ENCODE measurements around the gene PSMB11.
"Not testable (repeated sequence)": the region's sequence is repeated elsewhere in the genome, so short reads cannot be mapped to it uniquely, and the experiment has no call there.

PSMB11 gene, protein sequence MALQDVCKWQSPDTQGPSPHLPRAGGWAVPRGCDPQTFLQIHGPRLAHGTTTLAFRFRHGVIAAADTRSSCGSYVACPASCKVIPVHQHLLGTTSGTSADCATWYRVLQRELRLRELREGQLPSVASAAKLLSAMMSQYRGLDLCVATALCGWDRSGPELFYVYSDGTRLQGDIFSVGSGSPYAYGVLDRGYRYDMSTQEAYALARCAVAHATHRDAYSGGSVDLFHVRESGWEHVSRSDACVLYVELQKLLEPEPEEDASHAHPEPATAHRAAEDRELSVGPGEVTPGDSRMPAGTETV

DNA sequence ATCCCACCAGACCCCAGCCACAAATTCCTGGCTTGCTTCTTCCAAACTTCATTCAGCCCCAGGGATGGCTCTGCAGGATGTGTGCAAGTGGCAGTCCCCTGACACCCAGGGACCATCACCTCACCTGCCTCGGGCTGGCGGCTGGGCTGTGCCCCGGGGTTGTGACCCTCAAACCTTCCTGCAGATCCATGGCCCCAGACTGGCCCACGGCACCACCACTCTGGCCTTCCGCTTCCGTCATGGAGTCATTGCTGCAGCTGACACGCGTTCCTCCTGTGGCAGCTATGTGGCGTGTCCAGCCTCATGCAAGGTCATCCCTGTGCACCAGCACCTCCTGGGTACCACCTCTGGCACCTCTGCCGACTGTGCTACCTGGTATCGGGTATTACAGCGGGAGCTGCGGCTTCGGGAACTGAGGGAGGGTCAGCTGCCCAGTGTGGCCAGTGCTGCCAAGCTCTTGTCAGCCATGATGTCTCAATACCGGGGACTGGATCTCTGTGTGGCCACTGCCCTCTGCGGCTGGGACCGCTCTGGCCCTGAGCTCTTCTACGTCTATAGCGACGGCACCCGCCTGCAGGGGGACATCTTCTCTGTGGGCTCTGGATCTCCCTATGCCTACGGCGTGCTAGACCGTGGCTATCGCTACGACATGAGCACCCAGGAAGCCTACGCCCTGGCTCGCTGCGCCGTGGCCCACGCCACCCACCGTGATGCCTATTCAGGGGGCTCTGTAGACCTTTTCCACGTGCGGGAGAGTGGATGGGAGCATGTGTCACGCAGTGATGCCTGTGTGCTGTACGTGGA is at the start of gene PSMB11:
TSS of gene PSMB11 (plus strand) at position 51 of the 804 bp plus-strand sequence. CDS start at position 65, 14 bp downstream.
- no peak for DNase-seq

DNA sequence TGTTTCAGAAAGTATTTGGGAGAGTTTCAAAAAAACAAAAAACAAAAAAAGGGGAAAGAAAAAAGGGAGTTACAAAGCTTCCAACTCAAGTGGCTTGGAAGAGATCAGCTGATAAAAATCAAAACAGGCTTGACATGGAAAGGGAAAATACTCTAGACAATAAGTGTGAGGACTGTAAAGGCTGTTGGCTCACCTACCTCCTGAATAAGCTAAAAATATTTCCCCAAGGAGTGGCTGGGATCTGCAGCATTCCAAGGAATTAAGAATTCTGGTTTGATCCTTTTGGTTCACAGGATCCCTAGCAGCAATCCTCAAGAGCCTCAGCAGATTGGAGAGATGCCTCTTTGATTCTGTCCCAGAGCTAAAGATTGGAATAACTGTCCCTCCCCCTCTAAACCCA is 48.5 kb upstream of the PSMB11 start:
- no peak for DNase-seq

DNA sequence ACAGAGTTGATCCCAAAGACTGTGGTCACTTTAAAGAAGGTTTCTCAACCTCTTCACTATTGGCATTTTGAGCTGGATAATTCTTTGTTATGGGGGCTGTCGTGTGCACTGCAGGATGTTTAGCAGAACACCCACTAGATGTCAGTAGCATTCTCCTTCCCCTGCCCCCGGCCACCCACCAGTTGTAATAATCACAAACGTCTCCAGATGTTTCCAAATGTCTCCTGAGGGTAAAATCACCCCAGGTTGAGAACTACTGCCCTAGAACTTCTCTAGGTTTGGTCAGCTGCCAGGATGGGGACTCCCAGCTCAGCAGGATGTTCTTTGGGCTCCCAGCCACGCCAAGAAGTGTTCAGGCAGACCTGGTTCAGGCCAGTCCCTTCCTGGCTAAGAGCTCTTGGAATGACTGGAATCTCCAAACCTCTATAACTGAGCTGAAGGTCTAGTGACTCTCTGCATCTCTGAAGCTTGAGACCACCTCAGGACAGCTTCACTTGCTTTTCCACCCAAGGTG is 47.2 kb upstream of the PSMB11 start:
- DNase-seq: no peak

DNA sequence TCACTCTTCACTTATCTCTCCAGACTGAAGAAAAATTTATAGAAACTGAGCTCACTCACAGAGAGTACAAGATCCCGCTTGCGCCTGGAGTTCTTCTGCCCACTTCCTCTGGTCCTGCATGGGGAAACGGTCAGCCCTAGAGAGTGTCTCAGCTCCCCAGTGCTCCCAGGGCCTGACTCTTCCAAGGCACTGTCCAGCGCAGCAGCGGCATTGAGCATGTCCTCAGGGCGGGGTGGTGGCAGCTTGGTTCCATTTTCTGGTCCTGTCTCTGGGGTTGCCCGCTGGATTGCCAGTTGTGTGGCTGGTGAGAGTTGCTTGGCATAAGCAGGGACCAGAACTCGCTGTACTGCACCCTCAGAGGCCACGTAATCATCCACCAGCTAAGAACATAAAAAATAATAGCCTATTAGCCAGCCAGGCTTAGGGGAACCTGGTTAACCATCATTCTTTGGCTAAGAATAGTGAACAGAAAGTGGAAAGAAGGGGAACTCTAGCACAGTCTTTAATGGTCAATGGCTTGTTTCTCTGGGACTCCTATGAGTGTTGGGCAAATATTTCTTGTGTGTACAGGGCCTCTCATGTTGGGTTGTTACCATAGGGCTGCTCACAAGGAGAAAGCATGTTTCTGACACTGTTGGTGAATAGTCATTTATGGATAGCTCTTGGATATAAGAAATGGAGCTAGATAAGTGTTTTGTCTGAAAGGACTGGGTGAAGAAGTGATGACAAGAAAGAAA is 46.0 kb upstream of the PSMB11 start:
- no peak for DNase-seq

DNA sequence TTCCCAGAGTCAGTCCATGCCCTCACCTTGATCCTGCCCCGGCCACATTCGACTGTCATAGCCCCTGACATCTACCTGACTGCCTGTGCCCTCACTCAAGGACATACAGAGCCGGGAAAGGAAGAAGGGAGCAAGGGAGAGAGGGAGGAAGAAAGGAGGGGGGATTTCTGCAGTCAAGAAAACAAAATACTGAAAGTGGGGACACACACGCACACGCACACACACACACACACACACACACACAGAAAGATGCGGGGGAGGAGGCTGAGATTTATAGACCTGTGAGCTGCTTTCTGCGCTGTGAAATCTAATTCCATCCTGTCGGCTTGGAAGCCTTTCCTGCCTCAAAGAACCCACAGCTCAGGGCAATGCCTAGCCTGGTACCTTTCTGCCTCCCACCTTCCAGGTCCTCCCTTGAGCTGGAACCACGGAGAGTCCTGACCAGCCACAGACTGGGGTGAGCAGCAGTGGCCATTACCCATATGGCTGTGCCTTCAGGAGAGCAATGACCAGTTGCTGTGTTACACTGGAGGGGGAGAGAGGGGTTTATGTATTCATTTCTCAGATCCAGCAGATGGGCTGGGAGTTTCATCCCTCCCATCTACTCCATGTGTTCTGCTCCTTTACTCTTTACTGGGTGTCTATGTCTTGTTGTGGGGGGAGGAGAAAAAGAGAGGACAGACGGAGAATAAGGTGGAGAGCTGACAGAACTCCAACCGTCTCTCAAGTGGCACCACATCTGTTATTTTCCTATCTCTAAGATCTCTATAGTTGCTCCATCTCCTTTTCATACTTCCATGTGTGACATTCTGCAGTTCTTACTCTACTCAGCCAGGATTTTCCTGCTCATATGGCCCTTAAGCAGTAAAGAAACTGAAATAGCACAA is 45.0 kb upstream of the PSMB11 start:
- DNase-seq: no peak

DNA sequence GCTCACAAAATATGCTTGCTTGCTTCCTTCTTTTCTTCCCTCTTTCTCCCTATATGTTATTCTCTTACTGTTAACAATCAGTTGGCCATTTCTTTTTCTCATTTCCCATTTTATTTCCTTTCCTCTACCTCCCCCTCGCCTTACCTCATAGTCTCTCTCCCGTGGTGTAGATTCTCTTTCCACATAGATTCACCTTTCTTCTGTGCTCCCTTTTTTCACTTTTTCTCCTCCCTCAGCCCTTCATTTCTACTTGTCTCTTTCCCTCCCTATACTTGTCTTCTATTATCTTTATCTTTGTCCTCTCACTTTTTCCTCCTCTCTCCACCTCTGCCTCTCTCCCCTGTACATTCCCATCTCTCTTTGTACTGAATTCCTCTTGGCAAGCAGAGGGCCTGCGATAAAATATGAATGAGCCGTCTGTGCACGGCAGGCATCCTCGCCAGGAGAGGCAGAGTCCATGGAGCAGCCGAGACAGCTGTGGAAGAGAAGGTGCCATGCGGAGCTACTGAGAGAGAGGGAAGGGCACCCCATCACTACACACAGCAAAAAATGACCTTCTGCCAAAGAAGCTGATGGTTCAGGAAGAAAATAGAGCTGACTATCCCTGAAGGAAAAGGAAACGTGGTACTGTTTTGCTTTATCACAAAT is 44.2 kb upstream of the PSMB11 start:
- no peak for DNase-seq

DNA sequence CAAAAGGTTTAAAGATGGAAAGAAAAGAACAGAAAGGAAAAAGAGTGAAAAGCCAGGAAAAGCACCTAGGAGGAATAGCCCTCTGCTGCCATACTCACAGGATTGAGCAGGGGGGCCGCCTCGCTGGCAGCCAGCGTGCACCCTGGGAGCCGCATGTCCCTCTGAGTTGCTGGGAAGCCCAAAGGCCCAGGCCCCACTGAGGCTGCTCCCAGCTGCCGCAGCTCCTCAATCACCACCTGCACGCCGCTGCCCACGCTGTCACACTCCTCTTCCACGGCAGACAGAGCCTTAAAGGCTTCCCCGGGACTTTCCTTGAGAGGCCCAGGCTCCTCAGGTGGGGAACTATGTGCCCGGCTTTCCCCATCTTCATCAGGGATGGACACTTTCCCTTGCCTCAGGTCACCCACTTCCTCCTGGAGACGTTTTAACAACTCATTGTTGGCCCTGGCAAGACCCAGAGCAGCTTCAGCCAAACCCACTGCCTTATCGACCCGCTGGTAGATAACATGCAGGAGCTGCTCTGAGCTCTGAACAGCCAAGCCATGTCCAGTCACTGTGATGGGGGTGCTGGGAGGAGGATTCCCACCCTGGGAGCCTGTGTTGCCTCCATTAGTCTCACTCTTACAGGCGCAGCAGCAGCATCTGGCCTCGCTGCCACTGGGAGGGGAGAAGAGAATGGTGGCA is 43.5 kb upstream of the PSMB11 start:
- no peak for DNase-seq

DNA sequence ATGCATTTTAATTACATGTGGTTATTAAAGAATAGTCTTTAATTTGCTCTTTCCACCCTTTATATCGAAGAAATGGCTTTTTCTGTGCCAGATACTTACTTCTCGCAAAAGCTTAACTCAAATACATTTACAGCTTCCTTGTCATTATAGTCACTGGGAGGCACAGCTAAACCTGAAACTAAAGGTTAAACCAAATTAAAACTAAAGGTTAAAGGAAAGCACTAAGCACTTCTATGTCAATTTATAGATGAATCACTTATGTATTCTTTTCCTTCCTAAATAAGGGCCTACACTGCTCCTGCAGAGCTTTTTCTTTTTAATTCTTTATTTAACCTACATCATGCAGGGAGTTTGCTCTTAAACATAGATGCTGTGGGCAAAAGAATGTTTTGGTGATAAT is 41.2 kb upstream of the PSMB11 start:
- no peak for DNase-seq

DNA sequence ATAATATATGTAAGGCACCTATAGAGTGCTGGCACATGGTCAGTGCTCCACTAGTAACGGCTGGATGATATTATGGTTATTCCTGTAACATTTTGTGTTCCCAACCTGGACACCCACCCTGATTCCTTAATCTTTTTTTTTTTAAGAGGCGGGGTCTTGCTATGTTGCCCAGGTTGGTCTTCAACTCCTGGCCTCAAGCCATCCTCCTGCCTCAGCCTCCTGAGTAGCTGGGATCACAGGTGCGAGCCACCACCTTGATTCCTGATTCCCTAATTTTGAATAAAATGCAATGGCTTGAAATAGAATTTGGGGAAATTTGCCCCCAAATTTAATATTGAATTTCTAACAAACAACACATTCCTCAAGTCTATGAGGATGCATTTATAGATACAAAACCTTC is 39.4 kb upstream of the PSMB11 start:
- no peak for DNase-seq

DNA sequence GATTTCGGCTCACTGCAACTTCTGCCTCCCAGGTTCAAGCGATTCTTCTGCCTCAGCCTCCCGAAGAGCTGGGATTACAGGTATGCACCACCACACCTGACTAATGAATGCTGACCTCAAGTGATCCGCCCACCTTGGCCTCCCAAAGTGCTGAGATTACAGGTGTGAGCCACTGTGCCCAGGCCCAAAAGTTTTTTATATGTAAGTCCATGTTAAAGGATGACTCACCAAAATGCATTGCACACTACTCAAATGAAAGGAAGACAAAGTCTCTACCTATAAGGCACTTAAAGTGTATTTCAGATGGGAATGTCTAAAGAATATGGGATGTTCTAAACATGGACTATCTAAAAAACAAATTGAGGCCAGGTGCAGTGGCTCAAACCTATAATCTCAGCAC is 37.7 kb upstream of the PSMB11 start:
- DNase-seq: not testable (repeated sequence)

DNA sequence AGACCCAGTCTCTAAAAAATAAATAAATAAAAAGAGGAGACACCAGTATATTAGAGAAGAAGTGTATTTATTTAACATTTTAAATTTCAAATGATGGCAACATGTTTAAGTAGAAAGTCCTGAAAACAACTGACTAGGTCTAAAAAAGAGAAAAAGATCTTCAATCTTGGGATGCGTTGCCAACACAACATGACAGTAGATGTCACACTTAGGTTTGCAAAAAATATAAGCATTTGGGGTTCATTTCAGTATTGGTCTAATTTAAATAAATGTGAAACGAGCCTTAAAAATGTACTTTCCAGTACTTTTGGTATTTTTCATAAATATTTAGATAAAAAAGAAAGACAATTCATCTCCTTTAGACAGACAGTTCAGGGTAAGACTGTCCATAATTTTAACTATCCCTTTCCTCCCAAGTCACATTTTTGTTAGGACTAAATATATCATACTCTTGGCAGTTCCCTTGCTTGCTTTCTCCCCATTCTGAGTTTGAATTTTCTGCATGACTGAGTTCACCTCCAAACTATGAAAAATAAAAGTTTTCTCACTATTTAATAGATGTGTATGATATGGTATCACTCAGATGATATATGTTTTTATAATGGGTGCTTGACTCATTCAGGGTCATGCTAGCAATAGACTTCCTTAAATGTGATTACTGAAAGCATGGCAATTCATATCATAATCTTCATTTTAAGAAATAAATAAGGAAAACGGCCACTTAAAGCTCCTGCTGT is 36.4 kb upstream of the PSMB11 start:
- DNase-seq: no peak

DNA sequence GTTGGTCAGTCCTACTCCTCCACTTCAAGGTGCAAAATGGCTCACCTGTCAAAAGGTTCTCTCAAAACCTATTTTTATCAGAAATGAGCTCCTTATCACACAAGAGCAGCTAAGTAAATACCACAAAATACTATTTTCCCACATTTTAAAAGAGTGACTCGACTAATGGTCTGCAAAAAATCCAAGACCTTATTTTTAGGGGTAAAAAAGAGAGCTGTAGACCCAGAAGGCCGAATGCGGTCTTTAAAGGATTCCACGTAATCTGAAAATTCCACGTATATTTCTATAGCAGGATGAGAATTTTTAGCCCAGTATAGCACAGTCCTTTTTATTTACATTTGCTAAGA is 35.9 kb upstream of the PSMB11 start:
- DNase-seq: no peak

DNA sequence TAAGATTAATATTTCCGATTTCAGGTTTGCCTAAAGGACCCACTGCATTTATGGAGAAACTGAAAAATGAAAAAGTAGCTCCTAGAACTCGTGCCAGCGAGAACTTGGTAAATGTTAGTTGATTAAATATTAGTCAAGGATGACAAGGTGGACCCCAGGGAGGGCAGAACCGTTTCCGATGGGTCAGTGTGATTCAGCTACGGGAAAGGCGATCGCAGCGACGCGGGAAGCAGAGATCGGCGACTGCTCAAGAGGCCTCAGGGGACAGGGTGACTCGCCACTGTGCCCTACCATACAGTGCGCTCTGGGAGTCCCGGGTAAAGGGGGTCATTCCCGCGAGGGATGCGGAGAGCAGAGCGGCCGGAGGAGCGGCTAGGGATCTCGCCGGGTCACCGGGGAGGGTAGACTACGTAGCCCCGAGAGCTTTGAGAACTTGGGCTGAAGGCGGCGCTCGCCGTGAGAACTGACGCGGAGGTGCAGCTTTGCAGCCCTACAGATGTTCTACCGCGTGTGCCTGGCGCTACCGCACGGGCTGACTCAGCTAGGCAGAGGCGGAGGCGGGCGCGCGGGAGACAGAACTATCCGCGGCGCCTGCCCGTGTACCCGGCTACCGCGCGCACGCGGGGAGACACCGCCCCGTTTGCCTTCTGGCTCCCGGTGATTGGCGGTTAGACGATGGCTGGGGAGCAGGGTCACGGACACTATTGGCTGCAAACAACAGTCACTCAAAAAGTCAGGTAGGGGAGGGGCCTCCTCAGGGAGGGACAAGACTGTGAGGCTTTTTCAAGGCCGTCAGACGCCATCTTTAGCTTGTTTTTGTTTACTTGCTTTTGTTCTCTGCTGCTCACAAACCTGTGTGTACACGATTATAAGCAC is 35.2 kb upstream of the PSMB11 start:
- DNase-seq: peak; percentile 93 to 95

DNA sequence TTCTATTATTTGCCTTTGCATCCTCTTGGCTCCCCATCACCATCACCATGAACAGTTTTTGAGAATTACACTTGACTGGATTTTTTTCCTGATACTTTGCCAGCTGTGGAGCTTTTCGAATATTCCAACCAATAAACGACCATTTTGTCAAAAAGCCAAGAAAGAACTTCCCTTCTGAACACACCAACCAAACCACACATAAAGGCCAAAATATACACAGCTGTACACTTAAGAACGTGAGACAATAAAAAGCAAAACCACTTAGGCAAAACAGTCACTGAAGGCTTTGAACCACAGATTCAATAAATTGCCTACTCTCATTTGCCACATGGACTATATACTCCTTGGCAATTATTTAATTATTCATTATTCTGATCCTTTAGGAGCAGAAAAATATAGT is 33.2 kb upstream of the PSMB11 start:
- DNase-seq: no peak

DNA sequence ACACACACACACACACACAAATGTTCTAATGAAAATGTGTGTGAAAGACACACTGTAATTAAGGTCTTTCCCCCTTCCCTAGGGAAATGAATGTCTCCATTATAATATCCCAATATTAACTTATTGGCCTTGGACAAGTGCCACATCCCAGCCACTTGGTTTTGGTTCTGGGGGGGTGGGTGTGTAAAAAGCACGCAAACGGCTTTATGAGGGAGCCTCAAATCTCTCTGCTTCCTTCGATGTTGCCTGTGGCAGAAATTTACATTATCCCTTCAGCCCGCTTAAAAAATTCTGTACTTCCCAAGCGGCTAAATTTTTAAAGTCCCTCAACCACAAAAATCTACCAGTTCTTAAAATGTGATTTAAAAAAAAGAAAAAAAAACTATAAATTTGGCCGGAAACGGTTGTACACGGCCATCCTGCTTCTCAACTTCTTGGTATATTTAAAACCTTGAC is 32.5 kb upstream of the PSMB11 start:
- DNase-seq: no peak

DNA sequence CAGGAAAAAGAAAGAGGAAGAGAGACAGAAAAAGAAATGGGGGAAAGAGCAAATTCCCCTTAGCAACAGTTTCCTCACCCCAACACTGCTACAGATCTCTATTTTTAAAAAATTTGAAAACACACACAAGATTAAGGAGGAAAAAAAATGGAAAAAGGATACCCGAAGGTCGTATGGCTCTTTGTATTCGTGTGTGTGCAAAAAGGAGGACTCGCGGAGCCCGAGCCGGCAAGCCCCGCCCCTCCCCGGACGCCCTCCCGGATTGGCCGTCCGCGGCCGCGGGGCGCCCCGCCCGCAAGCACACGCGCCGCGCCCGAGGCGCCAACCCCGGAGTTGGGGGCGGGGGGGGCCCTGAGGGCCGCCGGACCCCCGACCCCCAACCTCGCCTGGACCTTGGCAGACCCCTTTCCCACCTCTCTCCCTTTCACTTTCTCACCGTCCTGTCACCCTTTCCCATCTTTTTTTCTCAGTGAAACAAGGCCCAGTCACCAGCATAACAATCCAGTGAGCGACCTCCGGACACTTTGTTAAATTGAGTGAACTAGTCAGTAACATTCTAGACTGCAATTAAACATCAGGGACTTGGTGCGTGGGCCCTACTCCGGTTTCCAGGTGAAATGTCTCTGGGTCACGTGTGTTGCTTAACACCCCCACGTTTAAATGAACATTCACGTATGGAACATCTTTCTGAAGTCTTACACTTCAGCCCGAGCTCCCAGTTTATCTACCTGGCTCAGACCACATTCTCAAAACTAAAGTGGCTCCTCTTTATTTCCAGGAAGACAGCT is 31.9 kb upstream of the PSMB11 start, which contains the start of gene C14orf93:
TSS of gene C14orf93 (minus strand) at position 205 of the 788 bp plus-strand sequence. CDS start 11,120 bp downstream, outside the sequence.
- peak; percentile 75 to 78 for DNase-seq

DNA sequence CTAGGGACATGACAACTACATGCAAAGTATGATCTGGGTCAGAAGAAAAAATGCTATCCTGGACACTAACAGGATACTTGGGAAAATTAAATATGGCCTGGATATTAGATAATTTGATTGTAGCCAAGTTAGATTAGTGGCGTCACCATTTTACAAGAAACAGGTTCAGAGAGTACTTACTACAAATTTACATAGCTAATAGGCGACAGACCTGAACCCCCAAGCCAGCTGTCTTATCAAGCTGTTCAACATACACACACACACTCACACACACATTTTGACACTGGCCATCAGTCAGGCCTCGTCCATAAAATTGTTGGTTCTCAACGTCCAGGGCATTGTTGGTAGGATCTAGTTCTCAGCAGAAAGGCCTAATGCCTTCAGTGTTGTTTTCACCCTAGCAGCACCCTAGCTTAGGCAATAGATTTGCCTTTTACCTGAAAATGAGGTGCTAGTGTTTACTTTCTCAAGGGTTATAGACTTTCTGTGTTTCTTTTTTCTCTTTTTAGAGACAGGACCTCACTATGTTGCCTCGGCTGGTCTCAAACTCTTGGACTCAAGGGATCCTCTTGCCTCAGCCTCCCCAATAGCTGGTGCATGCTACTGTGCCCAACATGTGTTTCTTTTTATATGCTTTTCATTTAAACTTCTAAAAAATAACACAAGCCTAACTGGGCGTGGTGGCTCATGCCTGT is 28.8 kb upstream of the PSMB11 start:
- no peak for DNase-seq

DNA sequence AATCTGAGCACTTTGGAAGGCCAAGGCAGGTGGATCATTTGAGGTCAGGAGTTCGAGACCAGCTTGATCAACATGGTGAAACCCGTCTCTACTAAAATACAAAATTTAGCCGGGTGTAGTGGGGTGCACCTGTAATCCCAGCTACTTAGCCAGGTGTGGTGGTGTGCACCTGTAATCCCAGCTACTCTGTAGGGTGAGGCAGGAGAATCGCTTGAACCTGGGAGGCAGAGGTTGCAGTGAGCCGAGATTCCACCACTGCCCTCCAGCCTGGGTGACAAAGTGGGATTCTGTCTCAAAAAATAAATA is 28.3 kb upstream of the PSMB11 start:
- not testable (repeated sequence) for DNase-seq

Measured in stimulated activated CD4-positive, alpha-beta T cell treated with anti-CD3 and anti-CD28 coated beads, Interleukin-2, amount 100 ng/mL, for 48 hours (primary cell).